ENCODE results near the gene SSRP1.

DNA sequence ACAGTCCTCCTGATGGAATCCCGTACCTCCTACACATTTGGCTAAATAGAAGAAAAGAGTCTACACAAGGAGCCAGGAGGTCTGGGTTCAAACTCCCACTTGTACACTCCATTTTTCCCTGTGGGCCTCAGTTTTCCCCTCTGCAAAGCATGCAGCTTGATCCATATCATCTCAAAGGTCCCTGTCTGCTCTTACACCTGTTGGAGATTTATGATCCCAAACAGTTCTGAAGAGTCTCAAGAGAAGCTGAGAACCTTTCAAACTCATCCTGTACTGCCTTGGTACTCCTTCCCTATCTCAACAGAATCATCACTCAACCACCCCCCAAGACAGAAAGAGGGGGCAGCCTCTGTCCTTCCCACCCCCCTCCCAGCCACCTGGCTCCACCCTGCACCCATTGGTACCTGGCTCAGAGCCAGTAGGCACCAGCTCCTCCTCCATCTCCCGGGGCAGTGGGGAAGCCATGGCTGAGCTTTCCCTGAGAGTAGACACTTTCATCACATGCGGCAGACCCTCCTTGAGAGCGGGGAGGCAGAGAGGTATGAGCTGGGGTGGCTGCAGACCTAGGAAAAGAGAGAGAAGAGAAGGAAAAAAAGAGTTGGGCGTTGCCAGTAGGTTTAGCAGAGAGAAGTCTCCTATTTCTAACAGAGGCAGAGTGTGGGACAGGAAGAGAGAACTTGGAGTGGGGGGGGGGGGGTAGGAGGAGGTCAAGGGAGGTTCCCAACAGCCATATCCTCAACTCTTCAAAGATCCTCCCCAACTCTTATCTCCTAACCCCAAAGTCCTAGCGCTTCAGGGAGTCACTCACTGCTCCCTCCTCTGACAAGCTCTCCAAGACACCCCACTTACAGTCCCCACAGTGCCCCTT lies 14.1 kb downstream of the SSRP1 start:
- TF ChIP-seq POLR2A (IDR thresholded peaks at IDR 0.05) = peak in 1 of 2 donors; percentile 14
- TF ChIP-seq, protein P1, sequence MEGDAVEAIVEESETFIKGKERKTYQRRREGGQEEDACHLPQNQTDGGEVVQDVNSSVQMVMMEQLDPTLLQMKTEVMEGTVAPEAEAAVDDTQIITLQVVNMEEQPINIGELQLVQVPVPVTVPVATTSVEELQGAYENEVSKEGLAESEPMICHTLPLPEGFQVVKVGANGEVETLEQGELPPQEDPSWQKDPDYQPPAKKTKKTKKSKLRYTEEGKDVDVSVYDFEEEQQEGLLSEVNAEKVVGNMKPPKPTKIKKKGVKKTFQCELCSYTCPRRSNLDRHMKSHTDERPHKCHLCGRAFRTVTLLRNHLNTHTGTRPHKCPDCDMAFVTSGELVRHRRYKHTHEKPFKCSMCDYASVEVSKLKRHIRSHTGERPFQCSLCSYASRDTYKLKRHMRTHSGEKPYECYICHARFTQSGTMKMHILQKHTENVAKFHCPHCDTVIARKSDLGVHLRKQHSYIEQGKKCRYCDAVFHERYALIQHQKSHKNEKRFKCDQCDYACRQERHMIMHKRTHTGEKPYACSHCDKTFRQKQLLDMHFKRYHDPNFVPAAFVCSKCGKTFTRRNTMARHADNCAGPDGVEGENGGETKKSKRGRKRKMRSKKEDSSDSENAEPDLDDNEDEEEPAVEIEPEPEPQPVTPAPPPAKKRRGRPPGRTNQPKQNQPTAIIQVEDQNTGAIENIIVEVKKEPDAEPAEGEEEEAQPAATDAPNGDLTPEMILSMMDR (IDR thresholded peaks at IDR 0.05) = no peak

Measured in tibial nerve (tissue), 3 donors.